Measurements from ENCODE around the gene ATP5ME.
"Not testable (repeated sequence)": the region's sequence is repeated elsewhere in the genome, so short reads cannot be mapped to it uniquely, and the experiment has no call there.

Gene ATP5ME

DNA sequence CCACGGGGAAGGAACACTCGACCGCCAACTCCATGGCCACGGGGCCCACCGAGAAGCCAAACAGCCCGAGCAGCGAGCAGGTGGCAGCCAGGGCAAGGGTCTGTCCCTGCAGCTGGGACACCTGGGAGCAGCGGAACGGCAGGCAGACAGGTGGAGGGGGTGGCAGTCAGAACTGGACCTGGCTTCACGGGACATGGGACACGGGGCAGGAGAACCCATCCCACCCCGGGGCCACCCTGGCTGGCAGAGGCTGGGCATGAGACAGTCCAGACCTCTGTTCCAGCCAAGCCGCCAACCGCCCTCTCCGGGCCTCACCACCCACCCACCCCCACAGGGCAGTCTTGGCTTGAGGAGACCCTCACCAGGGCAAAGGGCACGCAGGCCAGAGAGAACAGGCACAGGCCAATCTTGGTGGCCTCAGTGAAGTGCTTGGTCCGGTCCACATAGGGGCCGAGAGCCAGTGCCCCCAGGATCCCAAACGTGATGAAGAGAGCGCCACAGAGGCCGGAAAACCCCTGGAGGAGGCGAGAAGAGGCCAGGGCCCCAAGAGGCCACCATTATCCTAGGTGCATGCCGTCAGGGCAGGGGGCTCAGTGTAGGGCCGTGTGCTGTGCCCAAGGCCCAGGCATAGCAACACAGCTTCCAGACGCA, 9.3 kb upstream of the ATP5ME start:
- no peak for DNase-seq

DNA sequence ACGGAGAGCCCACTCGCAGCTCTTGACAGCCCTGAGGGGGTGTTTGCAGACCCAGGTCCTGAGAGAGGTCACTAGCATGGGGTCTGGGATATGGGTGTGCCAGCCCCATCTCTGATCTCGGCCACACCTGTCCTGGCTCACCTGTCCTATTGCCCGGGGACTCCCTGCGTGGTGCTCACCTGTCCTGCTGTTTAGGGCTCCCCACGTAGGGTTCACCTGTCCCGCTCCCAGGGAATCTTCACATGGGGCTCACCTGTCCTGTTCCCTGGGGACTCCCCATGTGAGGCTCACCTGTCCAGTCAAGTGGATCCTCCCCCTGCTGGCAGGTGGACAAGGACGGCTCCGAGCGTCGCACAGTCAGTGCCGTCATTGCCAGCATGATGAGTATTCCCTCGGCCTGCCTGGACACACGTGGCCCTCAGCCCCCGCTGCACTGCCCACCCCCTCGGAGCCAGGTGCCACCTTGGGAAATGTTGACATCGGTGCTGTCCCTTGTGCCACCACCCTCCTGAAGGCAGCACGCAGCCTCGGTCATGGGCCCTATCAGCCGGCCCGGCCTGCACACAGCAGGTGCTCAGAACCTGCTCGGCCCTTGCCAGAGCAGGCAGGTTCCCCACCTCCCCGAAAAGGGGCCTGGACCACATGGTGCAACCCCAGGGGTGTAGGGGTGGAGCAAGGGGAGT, 8.6 kb upstream of the ATP5ME start:
- DNase-seq = no peak

DNA sequence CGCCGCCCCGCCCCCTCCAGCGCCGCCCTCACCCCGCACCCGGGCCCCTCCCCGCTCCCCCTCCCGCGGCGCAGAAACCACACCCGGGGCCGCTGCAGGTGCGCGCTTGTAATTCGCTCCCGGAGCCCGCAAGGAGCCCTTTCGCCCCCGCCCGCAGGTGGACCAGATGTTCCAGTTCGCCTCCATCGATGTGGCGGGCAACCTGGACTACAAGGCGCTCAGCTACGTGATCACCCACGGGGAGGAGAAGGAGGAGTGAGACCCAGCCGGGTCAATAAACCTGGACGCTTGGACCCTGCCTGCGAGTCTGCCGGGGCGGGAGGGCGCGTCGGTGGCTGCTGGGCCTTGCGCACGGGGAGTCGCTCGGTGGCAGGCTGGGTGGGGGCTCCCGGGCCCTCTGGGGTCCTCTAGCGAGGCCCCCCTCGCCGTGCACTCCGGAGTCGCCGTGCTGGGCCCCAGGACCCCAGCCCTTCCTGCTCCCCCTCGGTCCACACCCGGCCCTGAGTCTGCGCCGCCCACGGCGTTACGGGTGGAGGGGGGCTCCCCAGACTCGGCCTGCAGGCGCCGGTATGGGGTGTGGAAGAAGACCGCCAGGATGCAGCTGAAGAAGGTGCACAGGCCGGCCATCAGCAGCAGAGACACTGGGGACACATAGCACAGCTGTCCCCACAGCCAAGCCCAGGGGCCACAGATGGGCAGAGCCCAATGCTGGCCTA, 7.8 kb upstream of the ATP5ME start:
- peak; percentile 42 to 68 for DNase-seq

DNA sequence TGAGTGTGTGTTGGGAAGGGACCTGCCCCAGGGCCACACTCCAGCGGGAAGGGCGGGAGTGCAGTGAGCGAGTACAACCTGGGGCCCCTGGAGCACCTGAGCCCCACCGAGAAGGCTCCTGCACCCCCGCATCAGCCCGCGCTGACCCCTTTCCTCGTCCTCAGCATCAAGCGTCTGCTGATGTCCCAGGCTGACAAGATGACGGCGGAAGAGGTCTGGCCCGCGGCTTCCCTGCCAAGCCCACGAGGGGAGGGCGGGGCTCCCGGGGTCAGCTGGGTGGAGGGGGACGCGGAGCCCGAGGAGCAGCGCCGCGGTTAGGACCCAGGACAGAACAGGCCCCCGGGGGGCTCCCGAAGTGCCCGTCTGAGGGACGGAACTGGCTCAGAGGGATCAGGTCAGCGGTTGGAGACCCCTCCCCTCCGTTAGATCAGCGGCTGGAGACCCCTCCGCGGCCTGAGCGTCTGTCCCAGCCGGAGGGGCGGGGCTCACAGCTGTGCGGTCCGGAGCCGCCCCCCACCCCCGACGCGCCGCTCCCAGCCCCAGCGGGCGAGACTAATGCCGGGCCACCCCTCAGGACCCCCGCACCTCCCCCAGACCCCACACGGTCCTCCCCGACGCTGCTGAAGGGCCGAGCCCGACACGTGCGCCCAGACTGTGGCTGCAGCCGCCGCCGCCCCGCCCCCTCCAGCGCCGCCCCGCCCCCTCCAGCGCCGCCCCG, 7.0 kb upstream of the ATP5ME start:
- DNase-seq = peak; percentile 61 to 70

DNA sequence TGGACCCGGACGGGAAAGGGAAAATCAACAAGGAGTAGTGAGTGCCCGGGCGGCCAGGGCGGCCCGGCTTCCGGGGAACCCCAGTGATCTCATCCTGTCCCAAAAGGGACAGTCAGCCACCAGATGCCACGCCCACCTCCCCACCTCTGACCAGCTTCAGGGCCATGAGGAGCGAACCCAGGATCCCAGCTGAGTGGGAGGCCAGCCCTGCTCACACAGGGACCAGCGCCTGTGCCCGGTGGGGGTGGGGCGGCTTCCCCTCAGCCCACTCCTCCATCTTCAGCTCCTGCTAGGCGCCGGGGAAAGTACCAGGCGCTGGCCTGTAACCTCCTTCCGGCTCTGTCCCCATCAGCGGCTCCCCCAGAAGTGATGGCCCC, 6.5 kb upstream of the ATP5ME start:
- peak; percentile 23 to 46 for DNase-seq

DNA sequence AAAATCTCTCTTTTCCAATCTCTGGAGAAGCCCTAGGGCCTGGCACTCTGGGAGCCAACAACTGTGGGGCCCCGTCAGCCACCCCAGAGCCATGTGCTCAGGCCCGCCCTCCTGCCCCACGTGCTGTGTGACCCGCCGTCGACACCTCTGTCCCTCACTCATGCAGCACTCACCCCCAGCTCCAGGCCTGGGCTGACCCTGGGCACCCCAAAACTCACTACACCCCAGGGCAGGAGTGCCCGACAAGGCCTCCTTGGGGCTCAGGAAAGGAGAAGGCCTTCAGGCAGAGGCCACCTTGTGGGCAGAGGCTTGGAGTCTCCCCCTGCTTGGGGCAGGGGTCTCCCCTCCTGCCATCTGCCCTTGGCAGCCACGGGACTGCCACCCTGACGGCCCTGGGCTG, 6.0 kb upstream of the ATP5ME start:
- no peak for DNase-seq

DNA sequence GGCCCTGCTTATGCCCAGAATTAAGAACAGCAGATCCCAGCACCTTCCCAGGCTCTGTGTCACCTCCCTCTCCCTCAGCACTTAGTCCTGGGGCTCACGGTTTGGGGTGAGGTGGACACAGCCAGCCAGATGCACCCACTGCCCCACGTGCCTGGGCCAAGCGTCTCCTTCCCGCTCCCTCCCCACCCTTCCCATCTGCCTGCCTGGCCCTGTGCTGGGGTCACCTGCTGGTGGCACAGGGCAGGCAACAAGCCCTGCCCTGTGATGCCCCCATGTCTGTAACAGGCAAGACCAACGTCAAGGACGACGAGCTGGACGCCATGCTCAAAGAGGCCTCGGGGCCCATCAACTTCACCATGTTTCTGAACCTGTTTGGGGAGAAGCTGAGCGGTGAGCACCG, 5.6 kb upstream of the ATP5ME start:
- DNase-seq = no peak

DNA sequence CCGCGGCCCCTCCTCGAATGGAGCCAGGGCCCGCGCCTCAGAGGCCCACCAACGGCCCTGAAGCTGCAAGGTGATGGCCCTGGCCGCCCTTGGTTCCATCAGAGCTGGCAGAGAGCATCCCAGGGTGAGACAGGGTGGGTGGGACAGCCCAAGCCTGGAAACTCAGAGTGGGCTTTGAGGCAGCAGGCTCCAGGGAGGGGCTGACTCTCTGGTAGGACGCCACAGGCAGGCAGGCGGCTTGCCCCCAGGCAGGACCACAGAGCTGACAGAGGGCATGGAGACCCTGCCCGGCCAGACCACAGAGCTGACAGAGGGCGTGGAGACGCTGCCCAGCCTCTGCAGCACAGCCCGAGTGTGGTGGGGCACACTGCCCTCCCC, 5.0 kb upstream of the ATP5ME start:
- DNase-seq = no peak

DNA sequence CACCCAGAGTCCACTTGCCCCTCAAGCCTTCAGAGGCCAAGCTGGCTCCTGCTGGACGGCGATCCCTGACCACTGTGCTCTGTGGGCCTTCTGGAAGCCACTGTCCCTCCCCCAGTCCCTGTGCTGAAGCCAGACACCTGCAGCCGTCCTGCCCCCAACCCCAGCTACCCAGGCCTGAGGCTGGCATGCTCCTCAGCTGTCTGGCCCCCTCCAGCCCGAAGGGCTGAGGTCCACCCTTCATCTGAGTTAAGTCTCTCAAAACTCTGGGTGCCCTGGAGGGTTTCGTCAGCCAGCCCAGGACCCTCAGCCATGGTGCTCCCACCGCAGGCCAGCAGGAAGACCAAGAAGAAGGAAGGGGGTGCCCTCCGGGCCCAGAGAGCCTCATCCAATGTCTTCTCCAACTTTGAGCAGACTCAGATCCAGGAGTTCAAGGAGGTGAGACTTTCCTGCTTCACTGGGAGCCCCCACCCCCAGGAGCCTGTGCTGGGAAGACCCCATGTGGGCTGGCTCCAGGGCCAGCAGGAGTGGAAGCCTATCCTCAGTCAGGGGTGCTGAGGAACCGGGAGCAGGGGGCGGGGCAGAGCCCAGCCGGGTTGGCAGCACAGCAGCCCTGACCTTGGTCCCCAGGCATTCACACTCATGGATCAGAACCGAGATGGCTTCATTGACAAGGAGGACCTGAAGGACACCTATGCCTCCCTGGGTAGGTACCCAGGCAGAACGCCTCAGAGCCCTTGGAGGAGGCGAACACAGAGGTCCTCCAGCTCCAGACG, 4.4 kb upstream of the ATP5ME start:
- DNase-seq = no peak

DNA sequence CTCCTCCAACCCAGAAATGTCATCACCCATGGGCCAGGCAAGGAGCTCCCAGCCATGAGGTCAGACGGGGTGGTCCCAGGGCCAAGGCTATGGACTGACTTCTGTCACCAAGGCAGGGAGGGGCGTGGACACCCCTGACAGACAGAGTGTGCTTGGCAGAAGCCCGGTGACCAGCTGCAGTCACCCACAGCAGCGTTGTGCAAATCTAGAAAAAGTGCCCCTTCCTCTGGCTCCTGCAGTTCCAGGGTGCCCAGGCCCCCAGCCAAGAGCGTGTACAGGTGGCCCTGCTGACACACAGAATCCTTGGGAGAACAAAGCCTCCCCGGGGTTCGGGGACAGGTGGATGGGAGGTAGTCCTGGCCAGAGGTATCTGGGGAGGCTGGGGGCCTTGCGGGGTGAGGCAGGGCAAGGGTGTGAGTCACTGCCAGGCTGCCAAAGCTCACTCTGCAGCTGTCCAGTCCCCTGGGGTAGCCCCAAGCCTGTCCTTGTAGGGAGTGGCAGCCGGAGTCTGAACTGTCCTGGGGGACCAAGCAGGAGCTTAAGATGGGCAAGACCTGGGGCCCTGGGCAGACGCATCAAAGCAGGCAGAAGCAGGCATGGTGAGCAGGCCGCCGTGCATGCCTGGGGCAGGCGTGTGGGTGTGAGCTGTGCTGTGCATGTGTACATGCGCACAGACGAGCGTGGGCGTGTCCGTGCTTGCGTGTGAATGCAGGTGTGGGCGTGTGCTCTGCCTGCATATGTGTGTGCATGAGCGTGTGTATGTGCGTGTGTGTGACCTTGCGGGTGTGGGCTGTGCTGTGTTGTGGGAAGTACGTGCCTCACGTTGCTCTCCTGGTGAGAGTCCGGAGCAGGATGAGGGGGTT, 3.6 kb upstream of the ATP5ME start:
- DNase-seq = peak in 1 of 2 donors; percentile 45

DNA sequence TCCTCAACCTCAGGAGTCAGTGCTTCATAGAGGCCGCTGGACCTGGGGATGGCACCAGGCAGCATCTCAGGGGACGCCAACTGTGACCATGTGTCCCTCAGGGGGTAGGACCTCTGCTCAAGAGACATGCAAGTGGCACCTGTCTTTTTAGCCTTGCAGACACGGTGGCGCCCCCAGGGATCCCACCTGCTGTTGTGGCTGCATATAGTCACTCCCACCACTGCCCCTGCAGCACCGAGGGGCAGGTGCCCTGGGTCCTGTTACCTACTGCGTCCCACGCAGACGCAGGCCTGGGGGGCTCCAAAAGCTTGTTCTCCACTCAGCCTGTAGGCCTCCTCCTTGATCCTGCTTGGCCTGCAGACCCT, 2.8 kb upstream of the ATP5ME start:
- no peak for DNase-seq

DNA sequence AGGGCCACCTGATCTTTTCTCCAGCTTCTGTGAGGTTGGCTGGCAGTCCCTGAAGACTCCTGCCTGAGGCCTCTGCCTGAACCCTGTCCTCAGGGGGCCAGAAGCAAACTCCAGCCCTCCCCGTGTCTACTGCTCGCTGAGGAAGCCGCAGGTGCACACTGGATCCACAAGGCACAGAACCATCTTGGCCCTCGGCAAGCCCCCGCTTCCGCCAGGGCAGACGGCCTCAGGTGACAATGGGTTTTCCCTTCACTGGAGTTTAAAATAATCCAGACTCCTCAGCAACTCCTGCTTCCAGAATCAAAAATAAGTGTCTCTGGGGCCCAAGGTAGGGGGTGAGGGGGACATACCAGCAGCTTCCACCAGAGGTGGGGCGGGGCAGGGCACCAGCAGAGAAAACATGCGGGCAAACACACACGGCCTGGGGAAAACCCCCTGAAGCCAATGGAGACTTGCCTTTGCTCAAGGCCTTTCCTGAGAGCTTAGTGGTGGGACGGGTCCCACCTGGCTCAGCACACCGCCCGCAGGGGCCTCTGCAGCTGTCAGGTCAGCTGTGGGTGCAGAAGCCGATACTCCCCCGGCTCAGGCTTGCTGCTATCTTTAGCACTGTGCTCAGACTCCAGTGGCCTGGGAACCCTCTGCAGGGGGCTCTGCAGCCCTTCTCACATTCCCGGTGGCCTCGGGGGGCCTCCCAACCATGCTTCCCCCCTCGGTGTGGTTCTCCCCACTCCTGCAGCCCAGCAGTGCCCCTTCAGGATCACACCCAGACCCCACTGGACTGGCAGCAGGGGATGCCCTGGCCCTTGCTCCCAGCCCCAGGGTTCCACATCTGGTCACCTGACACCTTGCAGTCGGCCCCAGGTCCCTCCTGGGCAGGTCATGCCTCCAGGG, 2.1 kb upstream of the ATP5ME start:
- no peak for DNase-seq

DNA sequence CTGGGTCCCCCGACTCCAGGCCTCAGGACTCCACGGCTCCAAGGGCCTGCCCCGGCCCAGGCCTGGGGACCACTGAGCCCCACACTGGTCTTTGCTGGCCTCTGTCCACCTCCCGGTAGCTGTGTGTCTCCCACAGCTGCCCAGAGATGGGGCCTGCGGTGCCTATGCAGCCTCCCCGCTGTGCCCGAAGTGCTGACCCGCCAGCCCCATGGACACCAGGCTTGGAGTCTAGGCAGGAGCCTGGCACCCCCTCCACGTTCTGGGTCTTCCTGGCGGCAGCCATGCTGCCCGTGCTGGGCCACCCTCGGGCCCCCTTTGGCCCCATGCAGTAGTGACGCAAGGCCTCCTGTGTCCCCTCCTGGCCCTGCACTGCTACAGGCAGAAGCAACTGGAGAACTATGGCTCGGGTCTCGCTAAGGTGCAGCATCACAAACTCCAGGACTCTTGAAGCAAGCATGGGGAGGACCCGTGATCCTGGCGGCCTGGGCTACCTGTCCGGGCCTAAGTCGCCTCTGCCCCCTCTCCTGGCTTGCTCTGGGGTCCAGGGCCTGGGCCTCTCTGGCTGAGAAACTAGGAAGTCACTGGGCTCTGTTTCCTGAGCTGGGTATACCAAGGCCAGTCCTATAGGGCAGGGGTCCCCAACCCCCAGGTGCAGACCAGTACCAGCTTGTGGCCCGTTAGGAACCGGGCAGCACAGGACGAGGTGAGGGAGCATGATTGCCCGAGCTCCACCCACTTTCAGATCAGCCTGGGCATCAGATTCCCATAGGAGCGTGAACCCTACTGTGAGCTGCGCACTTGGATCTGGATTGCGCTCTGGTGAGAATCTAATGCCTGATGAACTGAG, 1.2 kb upstream of the ATP5ME start:
- no peak for DNase-seq

DNA sequence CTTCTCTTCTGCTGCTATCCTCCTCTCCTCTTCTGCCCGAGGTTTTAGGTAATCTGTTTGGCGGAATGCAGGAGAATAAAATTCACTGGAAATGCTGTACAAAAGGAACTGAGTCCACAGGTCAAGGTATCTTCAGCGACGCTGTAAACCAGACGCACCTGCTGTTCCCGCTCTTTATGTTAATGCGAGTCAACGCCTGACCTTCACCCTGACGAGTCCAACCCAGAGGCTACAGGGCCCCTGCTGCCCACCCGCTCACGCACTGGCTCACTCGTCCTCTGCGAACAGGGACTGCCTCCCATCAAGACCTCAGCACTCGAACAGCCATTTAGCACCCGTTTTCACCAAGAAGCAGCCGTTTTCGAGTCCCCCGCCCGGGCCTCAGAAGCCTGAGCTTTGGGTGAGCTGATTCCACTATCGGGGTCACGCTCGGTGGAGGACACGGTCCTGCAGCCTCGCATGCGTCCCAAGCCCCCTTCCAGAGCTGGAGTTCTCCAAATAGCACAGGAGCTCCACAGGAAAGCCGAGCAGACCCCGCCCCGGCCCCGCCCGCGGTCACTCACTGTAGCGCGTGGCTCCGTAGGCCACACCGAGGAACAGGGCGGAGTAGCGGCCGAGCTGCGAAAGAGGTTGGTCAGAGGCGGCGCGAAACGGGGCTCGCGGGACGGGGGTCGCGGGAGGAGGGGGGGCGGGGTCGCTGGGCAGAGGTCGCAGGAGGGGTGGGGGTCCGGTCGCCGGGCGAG, 556 bp downstream of the ATP5ME start:
- DNase-seq = no peak

DNA sequence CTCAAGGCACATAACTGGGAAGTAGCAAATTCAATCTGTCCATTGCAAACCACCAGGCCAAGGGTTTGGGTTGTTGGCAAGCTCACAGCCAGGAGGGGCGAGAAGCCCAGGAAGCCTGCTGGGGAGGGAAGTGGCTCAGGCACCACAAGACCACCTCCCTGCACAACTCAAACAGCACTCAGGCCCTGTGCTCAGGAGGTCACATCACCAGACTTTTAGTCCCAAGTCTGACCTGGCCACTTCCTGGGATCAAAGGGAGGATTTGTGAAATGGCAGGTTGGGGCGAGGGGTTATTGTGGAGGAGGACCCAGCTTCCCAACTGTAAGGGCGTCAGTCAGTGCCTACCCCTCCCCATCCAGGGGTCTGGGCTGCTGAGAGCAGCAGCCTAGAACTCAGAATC, 2.3 kb downstream of the ATP5ME start:
- DNase-seq = no peak

DNA sequence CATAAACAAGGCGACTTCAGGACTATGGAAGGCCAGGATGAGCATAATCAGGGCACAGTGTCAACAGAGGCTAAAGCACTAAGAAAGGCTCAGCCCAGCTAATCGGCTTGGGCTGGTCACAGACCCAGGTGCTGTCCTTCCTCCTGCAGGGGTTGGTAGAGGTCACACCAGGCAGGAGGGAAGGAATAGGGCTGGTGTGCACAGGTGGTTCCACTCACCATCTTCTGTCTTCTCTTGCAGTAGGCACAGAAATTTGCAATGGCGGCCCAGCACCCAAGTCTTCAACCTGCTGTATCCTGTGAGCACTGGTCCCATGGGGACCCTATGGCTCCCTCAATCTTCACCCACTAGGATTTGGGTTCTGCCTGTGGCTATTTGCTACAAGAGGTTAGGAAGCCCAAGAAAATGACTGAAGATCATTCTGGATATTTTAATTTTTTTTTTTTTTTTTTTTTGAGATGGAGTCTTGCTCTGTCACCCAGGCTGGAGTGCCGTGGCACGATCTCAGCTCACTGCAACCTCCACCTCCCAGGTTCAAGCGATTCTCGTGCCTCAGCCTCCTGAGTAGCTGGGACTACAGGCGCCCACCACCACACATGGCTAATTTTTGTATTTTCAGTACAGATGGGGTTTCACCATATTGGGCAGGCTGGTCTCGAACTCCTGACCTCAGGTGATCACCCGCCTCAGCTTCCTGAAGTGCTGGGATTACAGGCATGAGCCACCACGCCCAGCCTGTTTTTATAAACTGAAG, 4.1 kb downstream of the ATP5ME start:
- DNase-seq = not testable (repeated sequence)

DNA sequence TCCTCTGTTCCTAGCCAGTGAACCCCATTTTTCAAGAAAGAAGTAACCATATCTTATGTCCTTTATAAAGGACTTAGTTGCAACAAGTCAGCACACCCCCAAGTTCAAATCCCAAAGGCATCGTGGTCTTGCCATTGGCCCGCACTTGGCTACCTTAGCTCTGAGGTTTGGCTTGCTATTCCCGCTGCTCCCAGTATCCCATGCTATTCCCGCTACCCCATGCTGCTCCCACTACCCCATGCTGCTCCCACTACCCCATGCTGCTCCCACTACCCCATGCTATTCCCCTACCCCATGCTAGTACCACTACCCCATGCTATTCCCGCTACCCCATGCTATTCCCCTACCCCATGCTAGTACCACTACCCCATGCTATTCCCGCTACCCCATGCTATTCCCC, 5.9 kb downstream of the ATP5ME start:
- not testable (repeated sequence) for DNase-seq

DNA sequence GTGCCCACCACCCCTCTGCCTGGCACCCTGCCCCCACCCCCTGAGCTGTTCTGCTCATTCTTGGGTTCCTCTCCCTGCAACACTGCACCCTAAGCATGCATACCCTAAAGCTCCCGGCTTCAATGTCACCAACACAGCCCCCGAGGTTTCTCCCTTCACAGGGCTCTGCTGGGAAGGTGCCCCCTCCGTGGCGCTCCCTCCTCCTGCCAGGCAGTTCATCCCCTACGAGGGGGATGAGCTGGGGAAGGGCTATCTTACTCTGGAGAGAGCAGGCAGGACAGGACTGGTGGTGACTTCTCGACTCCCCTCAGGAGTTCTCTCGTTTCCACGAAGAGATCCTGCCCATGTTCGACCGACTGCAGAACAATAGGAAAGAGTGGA, 6.5 kb downstream of the ATP5ME start:
- DNase-seq = no peak
